A172 (cell line): Measurements from ENCODE around the gene RNU1-4. TPM values are rescaled to one million over a fixed set of nuclear protein-coding genes. Genes with fewer than 3 reads are reported as not detected.
"Not testable (repeated sequence)": the region's sequence is repeated elsewhere in the genome, so short reads cannot be mapped to it uniquely, and the experiment has no call there.

Source experiments
- DNase-seq: peaks from one replicate; pipeline ENCODE4 v3.0.0-alpha.2; 2015; ENCODE audit warnings: low spot score
- total RNA-seq: library from RNA; depleted of rRNA; stranded (reverse); fragments of >200 nt; shearing (Covaris generic); gene quantifications from 2 replicates; pipeline ENCODE4 v1.2.3, GENCODE V29; 2014

Gene RNU1-4
- total RNA-seq, 1 experiment from 2014 or later = 255 TPM

DNA sequence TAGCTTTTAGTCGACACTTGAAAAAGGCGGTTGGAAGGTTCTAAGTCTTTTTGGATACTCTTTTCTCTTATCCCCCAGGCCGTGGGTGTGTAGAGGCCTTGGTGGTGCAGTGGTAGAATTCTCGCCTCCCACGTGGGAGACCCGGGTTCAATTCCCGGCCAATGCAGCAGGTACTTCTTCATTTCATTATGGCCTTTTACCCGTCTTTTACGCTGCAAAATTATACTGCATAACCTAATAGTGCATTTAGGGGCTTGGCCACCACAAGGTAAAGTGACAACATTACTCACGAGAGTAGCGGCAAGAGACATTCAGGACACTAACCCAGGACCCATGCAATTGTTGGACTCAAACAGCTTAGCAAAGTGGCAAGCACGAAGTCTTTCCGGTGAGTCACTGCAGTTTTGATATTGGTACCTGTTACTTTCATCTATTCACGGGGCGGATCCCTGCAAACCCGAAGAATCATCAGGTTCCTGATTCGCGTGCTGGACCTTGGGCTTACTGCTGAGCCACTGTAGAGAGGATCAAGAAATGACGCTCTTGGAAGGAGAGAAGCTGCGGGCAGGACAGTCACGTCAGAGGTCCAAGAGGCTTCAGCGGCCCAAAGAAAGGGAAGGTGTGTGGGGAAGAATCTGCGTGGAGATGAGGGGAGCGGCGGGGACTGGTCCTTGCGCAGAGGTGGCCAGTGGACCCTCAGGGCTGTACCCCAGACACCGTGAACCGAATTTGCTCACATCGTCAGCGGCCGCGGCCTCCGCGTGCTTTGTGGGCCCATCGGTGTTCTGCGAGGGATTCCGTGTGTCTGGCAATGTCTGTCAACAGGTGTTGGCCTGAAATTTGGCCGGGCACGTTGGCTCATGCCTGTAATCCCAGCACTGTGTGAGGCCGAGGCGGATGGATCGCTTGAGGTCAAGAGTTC lies 12.9 kb upstream of the RNU1-4 start:
- DNase-seq = peak; percentile 97

- DNase-seq = not testable (repeated sequence)
These were observed 11.9 kb upstream of the RNU1-4 start for GRCh38 chr1:16728243-16728949.

DNA sequence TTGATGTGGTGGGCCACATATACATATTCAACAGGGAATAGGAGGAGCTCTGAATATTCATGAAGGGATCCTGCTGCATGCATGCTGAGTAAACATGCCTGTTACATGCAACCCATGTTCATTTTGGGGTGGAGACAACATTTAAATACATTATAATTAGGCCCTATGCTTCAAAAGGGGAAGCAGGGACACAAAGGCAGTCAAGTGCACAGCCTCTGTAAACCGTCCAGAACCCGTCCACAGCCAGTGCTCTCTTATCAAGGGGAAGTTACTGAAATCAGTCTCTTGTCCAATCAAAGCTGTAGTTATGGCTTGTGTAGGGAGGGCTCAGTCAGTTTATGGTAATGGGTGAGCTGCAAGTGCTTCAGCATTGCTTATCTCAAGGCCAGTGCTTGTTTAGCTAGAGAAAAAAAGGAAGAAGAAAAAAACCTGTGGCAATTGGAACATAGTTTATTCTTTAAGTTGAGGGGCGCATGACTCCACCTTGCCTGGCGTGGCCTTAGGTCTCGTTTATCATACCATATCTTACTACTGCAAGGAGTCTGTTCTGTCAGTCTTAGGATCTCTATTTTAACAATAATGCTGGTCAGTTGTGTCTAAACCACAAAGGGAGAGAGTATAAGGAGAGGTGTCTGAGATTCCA lies 7.9 kb upstream of the RNU1-4 start:
- not testable (repeated sequence) for DNase-seq

- DNase-seq = not testable (repeated sequence)
These were observed 914 bp downstream of the RNU1-4 start for GRCh38 chr1:16741230-16741629.

DNA sequence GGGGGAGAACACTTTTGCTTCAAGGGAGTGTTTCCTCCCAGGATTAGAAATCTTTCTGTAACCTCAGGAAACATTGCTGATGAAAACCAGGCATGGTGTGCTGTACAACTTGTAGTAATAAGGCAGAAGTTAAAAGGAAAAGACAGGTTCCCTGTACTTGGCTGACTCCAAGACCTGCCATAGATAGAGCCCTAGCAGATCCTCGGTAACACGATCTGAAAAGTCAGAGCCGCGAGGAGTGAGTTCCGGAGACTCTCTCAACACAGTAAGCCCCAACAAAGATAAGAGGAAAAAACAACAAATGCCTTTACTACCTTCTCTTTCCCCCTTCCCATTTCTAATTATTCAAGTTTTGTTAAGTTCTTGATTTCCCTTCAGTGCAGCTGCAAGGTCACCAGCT lies 7.3 kb downstream of the RNU1-4 start:
- not testable (repeated sequence) for DNase-seq

- not testable (repeated sequence) for DNase-seq
These were observed 8.4 kb downstream of the RNU1-4 start for GRCh38 chr1:16748710-16749109.

DNA sequence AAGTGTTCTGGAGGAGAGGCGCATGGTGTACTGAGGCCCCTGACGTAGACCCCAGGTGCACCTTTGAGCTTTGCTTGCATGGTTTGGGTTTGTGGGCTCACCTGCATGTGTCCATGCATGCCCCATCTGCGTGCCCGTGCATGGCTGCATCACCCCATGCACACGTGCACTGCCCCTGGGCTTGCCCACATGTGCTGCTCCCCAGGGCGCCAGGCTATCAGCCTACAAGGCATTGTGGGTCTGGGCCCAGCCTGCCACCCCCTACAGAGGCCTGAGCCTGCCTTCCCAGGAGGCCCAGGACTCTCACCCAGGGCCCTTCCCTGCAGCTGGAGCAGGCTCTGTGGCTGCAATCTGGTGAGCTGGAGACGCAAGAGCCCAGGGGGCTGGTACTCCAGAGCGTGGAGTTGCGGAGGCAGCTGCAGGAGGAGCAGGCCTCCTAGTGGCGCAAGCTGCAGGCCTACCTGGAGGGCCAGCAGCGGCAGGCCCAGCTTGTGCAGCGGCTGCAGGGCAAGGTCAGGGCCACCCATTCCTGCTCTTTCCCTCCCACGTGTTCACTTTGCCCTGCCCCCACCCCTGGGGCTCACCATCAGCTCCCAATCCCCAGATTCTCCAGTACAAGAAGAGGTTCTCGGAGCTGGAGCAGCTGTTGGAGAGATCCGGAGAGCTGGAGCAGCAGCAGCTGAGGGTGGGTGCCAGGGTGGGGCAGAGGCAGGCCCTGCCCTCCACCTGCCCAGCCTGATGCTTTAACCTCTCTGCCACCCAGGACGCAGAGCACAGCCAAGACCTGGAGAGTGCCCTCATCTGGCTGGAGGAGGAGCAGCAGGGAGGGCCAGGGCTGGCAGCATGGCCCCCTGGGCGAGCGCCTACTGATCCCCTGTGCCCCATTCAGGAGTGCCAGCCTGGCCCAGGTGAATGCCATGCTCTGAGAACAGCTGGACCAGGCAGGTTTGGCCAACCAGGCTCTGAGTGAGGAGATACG lies 9.9 kb downstream of the RNU1-4 start:
- not testable (repeated sequence) for DNase-seq

GRCh38 chr1:16752770-16753169 lies 12.5 kb downstream of the RNU1-4 start:
- DNase-seq = not testable (repeated sequence)

GRCh38 chr1:16755385-16755784 lies 15.1 kb downstream of the RNU1-4 start:
- DNase-seq = not testable (repeated sequence)

DNA sequence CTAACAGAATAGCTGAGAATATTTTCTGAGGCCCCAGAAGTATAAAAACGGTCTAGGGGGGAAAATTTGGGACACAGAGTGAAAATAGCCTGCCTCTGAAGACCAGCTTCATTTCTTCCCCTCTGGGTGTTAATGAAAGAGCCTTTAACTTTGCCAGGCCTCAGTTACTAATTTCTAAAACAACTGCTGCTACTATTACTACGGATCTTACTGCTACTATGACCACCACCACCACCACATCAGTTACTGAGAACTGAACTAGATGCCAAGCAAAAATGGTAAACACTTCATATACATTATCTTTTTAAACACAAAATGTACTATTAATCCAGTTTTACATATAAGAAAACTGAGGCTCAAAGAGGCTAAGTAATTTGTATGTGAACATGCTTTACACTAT lies 15.6 kb downstream of the RNU1-4 start:
- DNase-seq = not testable (repeated sequence)

- DNase-seq = not testable (repeated sequence)
These were observed 17.3 kb downstream of the RNU1-4 start for GRCh38 chr1:16757574-16757973.

GRCh38 chr1:16758060-16758459 lies 17.7 kb downstream of the RNU1-4 start:
- not testable (repeated sequence) for DNase-seq

GRCh38 chr1:16759041-16759493 lies 18.8 kb downstream of the RNU1-4 start:
- DNase-seq = not testable (repeated sequence)

GRCh38 chr1:16759650-16760455 lies 19.5 kb downstream of the RNU1-4 start:
- not testable (repeated sequence) for DNase-seq

DNA sequence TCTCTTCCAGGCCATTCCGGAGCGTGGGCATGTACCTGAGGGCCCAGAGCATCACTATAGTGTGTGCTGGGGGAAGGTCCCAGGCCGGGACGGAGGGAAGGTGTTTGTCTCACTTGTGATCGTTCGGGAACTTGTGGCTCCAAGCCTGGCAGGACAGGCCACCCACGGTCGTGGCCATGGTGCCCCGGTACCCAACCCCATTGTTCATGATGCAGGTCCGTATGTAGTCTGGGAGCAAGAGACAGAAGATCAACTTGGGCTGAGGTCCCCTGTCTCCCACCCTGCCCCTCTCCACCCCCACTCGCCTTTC lies 20.1 kb downstream of the RNU1-4 start:
- DNase-seq = not testable (repeated sequence)

DNA sequence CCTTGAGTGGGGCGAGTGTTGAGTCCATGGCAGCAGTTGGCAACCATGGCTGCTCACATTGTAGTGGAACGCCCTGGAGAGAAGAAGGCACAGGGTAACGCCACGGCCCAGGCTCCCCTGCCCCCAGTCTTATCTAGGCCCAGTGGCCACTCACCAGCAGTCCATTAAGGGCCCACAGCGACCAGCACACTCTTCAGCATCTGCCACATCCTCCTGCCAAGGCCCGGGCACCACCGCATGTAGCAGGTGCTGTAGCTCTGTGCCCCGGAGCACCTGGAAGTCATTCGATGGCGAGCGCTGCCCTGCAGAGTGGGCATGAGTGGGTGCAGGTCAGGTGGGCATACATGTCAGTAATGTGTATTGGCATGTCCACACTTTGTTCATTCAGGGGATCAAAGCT lies 20.5 kb downstream of the RNU1-4 start:
- not testable (repeated sequence) for DNase-seq

DNA sequence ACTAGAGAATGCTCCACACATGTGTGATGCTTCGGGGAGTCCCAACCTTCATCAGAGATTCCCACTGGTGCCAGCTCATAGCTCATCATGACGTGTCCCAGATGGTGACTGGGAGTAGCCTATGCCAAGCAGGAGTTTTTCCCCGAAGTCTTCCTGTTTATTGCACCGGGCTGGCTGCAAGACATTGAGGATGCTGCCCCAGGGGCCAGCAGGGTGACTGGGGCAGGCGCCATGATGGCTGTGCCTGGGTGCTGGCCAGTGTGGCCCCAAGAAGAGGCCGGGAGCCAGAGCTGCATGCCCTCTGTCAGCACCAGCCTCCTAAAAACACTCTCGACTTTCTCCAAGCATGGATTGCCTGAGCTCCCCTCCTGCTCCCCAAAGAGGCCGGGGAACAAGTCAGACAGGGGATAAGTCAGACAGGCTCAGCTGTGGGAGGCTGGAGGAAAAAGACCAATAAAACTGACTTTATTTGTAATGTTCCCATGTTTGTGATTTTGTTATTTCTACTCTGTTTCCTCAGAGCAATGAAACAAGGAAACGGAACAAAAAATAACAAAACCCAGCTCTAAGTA lies 24.0 kb downstream of the RNU1-4 start:
- peak; percentile 4 for DNase-seq

GRCh38 chr1:16764820-16765655 lies 24.7 kb downstream of the RNU1-4 start:
- DNase-seq = not testable (repeated sequence)
